HG02588 (cell line): Measurements from ENCODE around the gene EIF5A.

ENCODE experiments used
- ATAC-seq: cut with Tn5 transposase; IDR thresholded peaks from one replicate; pipeline ENCODE4 v1.9.1; 2021; ENCODE audit warnings: mild to moderate bottlenecking, moderate library complexity; ENCODE audit not compliant: unreplicated experiment

Gene EIF5A

DNA sequence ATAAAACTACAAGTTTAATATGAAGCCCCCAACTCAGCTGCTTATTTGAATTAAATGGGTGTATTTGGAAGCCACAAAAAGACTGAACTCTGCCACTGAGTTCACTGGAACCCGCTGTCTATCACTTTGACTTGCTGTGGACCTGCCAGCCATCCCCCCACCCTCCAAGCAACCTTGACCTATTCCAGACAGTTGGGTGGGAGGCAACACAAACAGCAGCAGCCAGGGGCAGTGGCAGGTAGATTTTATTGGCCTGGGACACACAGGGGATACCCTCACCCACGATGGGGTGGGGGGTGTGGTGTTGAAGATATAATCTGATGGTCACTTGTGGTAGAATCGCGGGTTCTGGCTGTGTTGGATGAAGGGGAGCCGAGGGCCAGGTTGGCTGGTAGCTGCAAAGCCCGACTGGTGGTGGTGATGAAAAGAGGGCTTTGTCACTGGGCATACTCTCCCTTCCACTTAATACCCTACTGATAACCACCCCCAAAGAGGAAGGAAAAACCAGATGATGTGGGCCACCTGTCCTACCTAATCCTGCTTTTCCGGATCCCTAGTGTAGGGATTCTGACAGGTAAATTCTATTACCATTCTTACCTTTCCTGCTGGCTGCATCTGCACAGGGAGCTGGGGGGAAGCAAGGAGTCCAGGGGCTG, 5.1 kb downstream of the EIF5A start:
- ATAC-seq: no peak

- ATAC-seq: no peak
Observed at GRCh38 chr17:7313088-7313889, 5.9 kb downstream of the EIF5A start.

GRCh38 chr17:7313890-7314718, 6.7 kb downstream of the EIF5A start:
- no peak for ATAC-seq

- peak; percentile 72 for ATAC-seq
Observed at GRCh38 chr17:7314719-7315569, 7.5 kb downstream of the EIF5A start, which contains the start of gene GPS2. Gene GPS2 (minus strand): TSS chr17:7315360. CDS start chr17:7315052, 308 bp downstream.

DNA sequence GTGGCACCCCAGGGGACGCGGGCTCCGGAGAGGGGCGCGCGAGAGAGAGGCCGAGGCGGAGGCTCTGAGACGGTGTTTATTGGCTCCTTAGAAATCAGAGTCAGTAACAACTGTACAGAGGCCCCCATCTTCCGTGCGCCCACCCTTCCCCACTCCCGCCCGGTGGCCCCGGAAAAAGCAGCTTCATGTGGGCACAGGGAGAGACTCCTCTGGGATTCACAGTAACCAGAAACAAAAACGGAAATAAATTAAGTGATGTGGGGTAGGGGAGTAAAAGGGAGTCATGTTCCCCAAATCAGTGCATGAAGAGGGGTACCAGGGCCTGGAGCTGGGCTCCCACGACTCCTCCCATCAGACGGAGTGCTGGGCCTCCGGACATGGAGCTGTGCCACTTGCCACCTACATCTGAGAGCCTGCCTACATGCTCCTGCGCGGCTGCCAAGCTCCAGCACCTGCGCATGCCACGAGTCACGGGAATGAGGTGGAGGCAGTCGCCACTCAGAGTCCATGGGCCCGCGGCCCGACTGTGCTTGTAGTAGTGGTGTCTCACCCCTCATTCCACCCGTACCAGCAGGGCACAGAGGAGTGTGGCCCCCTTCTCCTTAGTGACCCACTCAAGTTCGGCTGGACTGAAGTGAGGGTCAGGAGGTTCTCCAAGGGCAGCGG, 8.3 kb downstream of the EIF5A start:
- no peak for ATAC-seq

DNA sequence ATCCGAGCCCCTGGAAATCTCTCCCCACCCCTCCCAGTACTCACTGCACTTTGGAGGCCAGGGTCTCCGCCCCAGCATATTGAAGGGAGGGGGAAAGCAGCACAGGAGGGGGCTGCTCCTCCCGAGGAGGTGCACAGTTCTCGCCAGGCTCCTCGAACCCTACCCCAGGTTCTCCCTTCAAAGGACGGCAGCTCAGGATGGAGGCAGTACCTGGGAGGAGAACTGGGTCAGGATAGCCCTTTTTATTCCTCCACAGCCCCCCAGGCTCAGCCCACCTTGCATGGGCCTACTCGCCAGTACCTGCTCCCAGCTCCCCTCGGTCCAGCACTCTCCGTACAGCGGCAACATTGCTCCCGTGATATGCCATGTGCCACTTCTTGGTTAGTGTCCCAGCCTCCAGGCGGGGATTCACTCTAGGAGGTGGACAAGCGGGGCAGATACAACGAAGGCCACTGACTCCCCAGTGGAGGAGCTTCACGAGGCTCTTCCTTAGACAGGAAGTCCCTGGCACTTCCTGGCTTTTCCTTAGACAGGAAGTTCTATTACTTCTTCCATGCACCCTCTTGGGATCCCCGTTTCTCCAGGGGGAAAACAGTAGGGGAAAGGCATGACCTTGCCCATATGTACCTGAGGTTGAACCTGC, 9.9 kb downstream of the EIF5A start:
- ATAC-seq: no peak

DNA sequence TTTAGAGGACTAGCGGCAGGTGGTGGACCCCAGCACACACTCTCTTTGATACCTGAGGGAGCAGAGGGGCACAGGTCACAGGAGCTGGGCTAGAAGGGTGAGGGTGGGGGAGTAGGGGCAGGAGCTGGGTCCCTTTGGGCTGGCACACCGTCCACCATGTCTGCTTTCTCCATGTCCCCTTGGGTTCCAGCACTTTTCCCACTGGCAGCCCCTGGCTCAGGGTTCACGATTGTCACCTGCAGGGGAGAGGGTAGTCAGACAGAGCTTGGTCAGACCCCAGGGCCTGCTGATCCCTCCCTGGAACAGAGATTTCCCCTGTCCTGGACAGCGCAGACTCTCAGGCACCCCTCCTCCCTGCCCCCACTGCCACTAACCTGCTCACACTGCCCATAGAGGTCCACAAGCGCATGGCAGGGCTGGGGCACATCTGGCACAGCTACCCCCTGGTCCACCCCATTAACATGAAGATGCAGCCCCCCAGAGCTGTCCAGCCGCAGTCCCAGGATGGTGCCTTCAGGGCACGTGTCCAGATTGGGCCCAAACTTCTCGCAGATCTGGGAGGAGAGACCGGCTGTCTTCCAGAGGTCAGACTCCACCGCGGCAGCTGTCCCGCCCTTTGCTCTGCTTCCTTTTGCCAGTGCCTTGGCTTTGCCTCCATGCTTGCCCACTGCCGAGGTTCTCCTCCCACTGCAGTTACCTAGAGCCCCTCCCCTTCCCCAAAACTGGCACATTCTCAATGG, 10.9 kb downstream of the EIF5A start:
- no peak for ATAC-seq

GRCh38 chr17:7321466-7321865, 14.0 kb downstream of the EIF5A start:
- ATAC-seq: no peak

DNA sequence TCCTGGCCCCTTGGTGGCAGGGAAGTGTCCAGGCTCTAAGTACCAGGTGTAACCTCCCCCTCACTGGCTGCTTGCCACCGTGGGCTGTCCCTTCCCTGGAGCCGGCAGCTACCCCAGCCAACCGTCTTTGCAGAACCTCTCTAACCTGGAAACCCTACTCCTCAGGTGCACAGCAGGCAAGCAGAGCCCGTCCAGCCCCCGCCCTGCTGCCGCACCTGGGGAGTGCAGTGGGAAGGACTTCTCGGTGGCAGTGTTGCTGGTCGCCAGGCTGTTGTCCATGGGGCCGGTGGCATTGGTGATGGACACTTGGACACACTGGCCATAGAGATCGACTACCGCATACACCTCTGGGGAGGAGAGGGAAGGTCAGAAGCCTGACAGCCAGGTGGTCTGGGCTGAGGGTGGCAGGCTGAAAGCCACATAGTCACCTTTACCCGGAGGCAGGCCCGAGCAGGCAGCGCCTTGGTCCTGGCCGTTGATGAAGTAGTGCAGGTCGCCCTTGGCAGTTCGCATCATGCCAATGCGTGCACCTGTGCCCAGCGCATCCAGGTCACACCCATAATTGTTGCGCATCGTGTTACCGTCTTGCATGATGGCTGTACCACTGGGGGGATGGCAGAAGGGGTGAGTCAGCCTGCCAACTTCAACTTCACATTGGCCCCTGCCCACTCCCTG, 15.2 kb downstream of the EIF5A start:
- no peak for ATAC-seq

- no peak for ATAC-seq
Observed at GRCh38 chr17:7323731-7324437, 16.5 kb downstream of the EIF5A start.

DNA sequence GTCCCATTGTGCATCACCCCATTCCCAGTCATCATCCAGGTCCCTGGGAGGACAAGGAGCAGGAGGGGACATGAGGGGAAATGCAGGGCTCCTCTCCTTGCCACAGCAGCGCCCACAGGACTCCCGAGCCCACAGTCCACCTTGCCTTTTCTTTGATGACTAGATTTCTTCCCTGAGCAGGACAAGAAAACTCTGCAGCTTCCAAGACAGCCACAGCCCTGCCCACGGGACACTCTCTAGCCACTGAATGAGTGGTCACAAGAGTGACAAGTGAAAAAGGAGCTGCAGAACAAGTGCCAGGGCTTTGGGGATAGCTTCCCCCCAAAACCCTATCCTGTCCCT, 17.0 kb downstream of the EIF5A start:
- ATAC-seq: no peak

DNA sequence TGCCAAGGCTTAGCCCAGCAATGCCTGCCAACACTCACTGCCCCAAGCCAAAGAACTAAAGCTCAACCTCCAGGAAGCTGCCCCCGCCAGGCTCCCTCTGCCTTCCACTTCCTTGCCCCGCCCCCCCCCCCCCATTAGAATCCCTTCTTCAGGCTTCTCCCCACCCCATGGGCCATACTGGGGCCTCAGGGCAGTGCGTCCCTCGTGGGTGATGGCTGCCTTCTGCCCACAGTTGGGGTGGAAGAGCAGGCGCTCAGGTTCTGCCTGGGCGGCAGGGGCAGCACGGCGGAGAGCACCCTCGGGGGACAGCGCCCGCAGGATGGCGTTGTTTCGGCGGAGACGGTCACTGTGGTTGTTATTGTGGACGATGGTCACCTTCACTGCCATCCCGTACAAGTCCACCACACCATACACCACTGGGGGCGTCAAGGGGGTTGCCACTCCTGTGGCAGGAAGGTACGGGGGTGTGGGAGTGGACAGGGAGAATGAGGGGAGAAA, 17.7 kb downstream of the EIF5A start:
- ATAC-seq: no peak

GRCh38 chr17:7326186-7326585, 18.8 kb downstream of the EIF5A start:
- no peak for ATAC-seq

DNA sequence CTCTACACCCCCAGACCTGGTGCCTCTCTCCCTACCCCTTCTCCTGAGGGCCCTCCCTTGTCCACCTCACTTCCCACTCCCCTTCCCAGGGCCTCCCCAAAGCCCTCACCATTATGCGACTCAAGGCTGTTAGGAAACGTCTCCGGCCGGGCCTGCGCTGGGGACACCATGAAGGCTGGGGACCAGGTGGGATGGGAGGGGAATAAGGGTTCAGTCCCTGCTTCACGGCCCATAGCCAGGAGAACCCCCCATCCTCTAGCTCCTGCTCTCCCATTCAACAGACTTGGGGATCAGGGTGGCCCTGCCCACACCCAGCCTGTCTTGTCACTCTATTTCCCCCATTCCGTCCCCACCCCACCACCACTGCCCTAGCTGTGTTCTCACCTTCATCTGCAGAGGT, 19.6 kb downstream of the EIF5A start:
- no peak for ATAC-seq

DNA sequence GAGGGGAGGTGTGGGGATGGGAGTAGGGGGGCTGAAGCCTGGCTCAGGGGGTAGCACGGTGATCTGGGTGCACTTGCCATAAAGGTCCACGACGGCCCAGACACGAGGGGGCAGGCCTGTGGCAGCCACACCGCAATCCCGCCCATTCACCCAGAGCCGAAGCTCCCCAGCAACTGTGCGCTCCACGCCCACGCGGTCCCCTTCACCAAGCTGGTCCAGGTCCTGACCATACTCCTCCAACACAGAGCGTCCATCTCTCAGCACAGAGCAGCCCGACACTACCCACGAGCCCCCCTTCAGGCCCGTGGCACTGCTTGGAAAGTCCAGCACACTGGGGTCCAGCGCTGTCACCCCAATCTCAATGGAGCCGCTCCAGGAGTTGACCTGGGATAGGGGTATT, 20.1 kb downstream of the EIF5A start:
- no peak for ATAC-seq

DNA sequence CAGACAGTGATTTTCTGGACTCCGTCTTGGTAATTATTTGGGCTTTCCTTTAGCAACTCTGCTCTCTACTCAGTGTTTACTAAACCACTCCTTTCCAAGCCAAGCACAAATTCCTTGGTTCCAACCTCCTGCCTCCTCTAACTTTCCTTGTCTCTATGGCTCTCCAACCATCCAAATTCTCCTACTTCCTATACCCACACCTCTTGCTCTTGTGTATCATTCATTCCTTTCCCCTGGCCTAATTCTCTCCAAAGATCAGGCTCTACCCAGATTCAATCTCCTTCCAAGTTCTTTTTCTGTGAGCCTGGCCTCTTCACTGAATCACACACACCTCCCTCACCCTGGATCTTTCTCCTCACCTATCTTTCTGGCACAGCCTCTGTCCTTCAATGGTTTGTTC, 20.6 kb downstream of the EIF5A start:
- ATAC-seq: no peak

- ATAC-seq: peak; percentile 21
Observed at GRCh38 chr17:7328840-7329373, 21.5 kb downstream of the EIF5A start, which contains the start of gene NEURL4. Gene NEURL4 (minus strand): TSS chr17:7329335. CDS start chr17:7329312, 23 bp downstream.
